Measurements from ENCODE around the gene PHYHIPL. TPM values are rescaled to one million over a fixed set of nuclear protein-coding genes. Genes with fewer than 3 reads are reported as not detected.

The PHYHIPL gene
- total RNA-seq, 2 experiments from 2014 or later = not detected

- H3K4me3 Mint-ChIP-seq = no peak overlapping the region
- DNase-seq = no peak
- H3K36me3 Mint-ChIP-seq = no peaks in the 10 kb centered on the region
- H3K4me1 Mint-ChIP-seq = no peaks in the 10 kb centered on the region
- no peaks in the 10 kb centered on the region for H3K9me3 Mint-ChIP-seq
- H3K27ac Mint-ChIP-seq = no peak overlapping the region
- no peaks in the 10 kb centered on the region for H3K27me3 Mint-ChIP-seq
These were observed 80.8 kb downstream of the PHYHIPL start for GRCh38 chr10:59257224-59257623.

DNA sequence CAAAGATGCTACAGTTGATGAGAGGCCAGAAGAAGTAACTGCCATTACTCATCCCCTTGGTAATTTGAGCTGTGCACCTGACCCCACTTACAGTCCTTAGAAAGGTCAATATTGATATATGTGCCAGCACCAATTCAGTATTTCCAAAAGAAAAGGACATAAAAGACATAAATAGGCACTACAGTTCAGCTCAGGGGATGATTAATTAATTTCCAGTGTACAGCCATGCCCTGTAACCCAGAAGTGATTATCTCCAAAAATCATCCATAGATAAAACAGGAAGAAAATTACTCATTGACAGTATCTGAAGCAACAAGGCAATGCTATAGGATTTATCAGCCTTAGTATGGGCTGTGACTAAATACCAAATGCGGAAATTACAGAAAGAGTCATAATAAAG is 82.4 kb downstream of the PHYHIPL start:
- DNase-seq = no peak
- H3K4me3 Mint-ChIP-seq = no peak overlapping the region
- no peaks in the 10 kb centered on the region for H3K36me3 Mint-ChIP-seq
- no peaks in the 10 kb centered on the region for H3K27me3 Mint-ChIP-seq
- H3K9me3 Mint-ChIP-seq = no peaks in the 10 kb centered on the region
- H3K27ac Mint-ChIP-seq = no peak overlapping the region
- H3K4me1 Mint-ChIP-seq = no peaks in the 10 kb centered on the region

DNA sequence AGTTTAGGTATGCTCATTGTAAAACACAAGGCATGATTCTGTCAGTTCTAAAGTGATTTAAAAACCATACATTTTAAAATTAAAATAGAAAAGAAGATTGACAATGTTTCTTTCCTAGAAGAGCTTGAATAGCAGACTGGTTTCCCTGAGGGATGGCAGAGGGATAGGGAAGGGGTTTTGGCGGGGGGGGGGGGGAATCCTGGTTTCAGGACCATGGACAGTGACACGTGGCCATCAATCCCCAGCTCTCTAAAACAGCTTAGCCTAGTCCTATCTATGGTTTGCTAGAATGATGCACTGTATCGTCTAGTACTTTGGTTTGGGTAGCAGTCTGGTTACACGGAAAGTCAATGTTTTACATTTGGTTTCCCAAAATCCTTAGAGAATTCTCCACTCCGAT is 88.7 kb downstream of the PHYHIPL start:
- Mint-ChIP-seq H3K4me3 (no peak overlapping the region), H3K9me3 (no peaks in the 10 kb centered on the region), H3K27ac (no peak overlapping the region)

DNA sequence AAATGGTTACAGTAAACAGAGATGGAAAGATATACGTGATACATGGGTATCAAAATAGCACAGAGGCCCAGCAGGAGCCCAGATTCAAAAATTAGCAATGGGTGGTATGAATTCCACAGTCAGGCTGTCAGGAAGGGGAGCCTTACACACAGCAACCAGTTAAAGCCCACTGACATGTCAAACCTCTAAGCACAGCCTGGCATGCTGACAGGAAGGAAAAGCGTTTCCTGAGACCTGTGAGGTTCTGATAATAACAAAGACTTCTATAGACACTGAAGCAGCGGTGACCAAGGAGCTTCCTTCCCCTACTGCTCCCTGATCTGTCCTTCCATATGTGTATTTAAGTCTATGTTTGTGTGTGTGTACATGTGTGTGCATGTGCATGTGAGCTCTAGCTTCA is 89.9 kb downstream of the PHYHIPL start:
- no peaks in the 10 kb centered on the region for H3K4me1 Mint-ChIP-seq
- H3K4me3 Mint-ChIP-seq = no peak overlapping the region
- H3K27ac Mint-ChIP-seq = no peak overlapping the region
- no peaks in the 10 kb centered on the region for H3K27me3 Mint-ChIP-seq
- DNase-seq = no peak
- H3K9me3 Mint-ChIP-seq = no peaks in the 10 kb centered on the region
- H3K36me3 Mint-ChIP-seq = no peaks in the 10 kb centered on the region

More for the DNA sequence above, 88.7 kb downstream of the PHYHIPL start:
- no peak for DNase-seq
- H3K27me3 Mint-ChIP-seq = no peaks in the 10 kb centered on the region
- H3K36me3 Mint-ChIP-seq = no peaks in the 10 kb centered on the region
- H3K4me1 Mint-ChIP-seq = no peaks in the 10 kb centered on the region

GRCh38 chr10:59268460-59268859 is 92.0 kb downstream of the PHYHIPL start:
- H3K4me3 Mint-ChIP-seq = no peak overlapping the region
- H3K9me3 Mint-ChIP-seq = no peaks in the 10 kb centered on the region
- no peaks in the 10 kb centered on the region for H3K27me3 Mint-ChIP-seq
- no peaks in the 10 kb centered on the region for H3K36me3 Mint-ChIP-seq
- H3K27ac Mint-ChIP-seq = no peak overlapping the region
- no peaks in the 10 kb centered on the region for H3K4me1 Mint-ChIP-seq
- DNase-seq = no peak

DNA sequence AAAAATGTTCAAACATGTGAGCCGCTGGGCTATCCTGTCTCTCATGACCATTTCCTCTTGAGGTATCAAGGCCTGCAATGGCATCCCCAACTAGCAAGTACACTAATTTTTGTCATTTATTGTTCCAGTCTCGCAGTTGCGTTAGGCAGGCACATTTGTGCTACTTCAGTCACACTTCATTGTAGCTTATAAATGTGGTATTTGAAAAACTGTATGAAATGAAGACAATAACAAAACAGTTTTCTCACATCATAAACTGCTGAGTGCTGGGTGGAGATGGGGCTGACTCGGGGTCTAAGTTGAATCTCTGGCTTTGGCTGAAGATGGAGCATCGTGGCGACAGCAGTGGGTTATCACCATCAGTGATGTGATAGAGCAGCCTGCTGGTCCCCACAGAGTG is 93.2 kb downstream of the PHYHIPL start:
- Mint-ChIP-seq H3K27me3 (no peaks in the 10 kb centered on the region), H3K27ac (no peak overlapping the region), H3K36me3 (no peaks in the 10 kb centered on the region), H3K9me3 (no peaks in the 10 kb centered on the region), H3K4me3 (no peak overlapping the region), H3K4me1 (no peaks in the 10 kb centered on the region)
- DNase-seq = no peak

DNA sequence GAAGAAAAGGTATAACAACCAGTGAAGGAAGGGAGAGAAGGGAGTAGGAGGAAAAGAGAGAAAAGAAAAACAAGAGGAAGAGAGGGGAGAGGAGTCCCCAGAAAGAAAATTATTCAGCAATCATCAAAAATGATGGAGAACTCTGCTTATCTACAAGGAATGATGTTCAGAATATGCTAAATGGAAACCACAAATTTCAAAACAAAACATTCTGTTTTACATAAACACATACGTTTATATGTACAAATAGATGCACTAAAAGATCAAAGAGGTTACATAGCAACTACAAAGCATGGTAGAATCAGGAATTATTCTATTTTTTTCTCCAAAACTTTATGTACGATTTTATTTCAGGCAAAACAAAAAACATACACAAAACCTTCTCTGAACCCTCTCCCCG is 94.0 kb downstream of the PHYHIPL start:
- H3K4me1 Mint-ChIP-seq = no peaks in the 10 kb centered on the region
- H3K36me3 Mint-ChIP-seq = no peaks in the 10 kb centered on the region
- no peaks in the 10 kb centered on the region for H3K27me3 Mint-ChIP-seq
- H3K4me3 Mint-ChIP-seq = no peak overlapping the region
- no peaks in the 10 kb centered on the region for H3K9me3 Mint-ChIP-seq
- no peak overlapping the region for H3K27ac Mint-ChIP-seq
- DNase-seq = no peak

DNA sequence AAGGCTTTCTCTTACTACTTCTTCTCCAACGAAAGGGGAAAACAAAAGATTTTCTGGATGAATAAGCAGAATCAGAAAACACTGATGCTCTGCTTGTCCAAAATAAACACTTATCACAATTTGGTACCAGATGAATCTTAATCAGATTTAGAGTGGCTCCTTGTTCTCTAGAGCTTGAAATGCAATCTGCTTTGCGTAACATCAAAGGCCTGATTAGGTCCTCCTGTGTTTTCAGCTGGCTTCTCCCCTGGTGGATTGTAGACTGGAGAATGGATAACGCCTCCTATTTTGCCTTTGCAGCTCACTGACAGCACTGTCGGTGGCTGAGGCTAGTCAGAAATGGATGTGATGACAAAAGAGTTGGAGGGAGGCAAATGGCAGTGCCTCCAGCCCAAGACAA is 94.7 kb downstream of the PHYHIPL start:
- Mint-ChIP-seq H3K9me3 (no peaks in the 10 kb centered on the region), H3K4me3 (no peak overlapping the region), H3K27ac (no peak overlapping the region), H3K36me3 (no peaks in the 10 kb centered on the region), H3K27me3 (no peaks in the 10 kb centered on the region), H3K4me1 (no peaks in the 10 kb centered on the region)
- DNase-seq = no peak

GRCh38 chr10:59272061-59272460 is 95.6 kb downstream of the PHYHIPL start:
- H3K36me3 Mint-ChIP-seq = no peaks in the 10 kb centered on the region
- DNase-seq = no peak
- no peaks in the 10 kb centered on the region for H3K4me1 Mint-ChIP-seq
- no peaks in the 10 kb centered on the region for H3K27me3 Mint-ChIP-seq
- H3K4me3 Mint-ChIP-seq = no peak overlapping the region
- no peak overlapping the region for H3K27ac Mint-ChIP-seq
- no peaks in the 10 kb centered on the region for H3K9me3 Mint-ChIP-seq

- H3K27me3 Mint-ChIP-seq = no peaks in the 10 kb centered on the region
- H3K4me1 Mint-ChIP-seq = no peaks in the 10 kb centered on the region
- H3K4me3 Mint-ChIP-seq = no peak overlapping the region
- no peak overlapping the region for H3K27ac Mint-ChIP-seq
- no peaks in the 10 kb centered on the region for H3K9me3 Mint-ChIP-seq
- no peaks in the 10 kb centered on the region for H3K36me3 Mint-ChIP-seq
- DNase-seq = no peak
These were observed 97.0 kb downstream of the PHYHIPL start for GRCh38 chr10:59273445-59273844.

- no peak overlapping the region for H3K27ac Mint-ChIP-seq
- H3K4me1 Mint-ChIP-seq = no peaks in the 10 kb centered on the region
- no peak overlapping the region for H3K4me3 Mint-ChIP-seq
- H3K27me3 Mint-ChIP-seq = no peaks in the 10 kb centered on the region
- H3K9me3 Mint-ChIP-seq = no peaks in the 10 kb centered on the region
- no peak for DNase-seq
- no peaks in the 10 kb centered on the region for H3K36me3 Mint-ChIP-seq
These were observed 99.7 kb downstream of the PHYHIPL start for GRCh38 chr10:59276133-59276532.

GRCh38 chr10:59276919-59277318 is 100.5 kb downstream of the PHYHIPL start:
- Mint-ChIP-seq H3K9me3 (no peaks in the 10 kb centered on the region), H3K4me1 (no peaks in the 10 kb centered on the region), H3K4me3 (no peak overlapping the region), H3K36me3 (no peaks in the 10 kb centered on the region), H3K27me3 (no peaks in the 10 kb centered on the region), H3K27ac (no peak overlapping the region)
- no peak for DNase-seq

- no peaks in the 10 kb centered on the region for H3K9me3 Mint-ChIP-seq
- H3K36me3 Mint-ChIP-seq = no peaks in the 10 kb centered on the region
- H3K27ac Mint-ChIP-seq = no peak overlapping the region
- no peak overlapping the region for H3K4me3 Mint-ChIP-seq
- H3K27me3 Mint-ChIP-seq = no peaks in the 10 kb centered on the region
- no peak for DNase-seq
- H3K4me1 Mint-ChIP-seq = no peaks in the 10 kb centered on the region
These were observed 103.0 kb downstream of the PHYHIPL start for GRCh38 chr10:59279476-59279875.

GRCh38 chr10:59279991-59280505 is 103.6 kb downstream of the PHYHIPL start:
- Mint-ChIP-seq H3K4me3 (no peak overlapping the region), H3K36me3 (no peaks in the 10 kb centered on the region), H3K9me3 (no peaks in the 10 kb centered on the region), H3K27me3 (no peaks in the 10 kb centered on the region), H3K4me1 (no peaks in the 10 kb centered on the region), H3K27ac (no peak overlapping the region)
- no peak for DNase-seq

DNA sequence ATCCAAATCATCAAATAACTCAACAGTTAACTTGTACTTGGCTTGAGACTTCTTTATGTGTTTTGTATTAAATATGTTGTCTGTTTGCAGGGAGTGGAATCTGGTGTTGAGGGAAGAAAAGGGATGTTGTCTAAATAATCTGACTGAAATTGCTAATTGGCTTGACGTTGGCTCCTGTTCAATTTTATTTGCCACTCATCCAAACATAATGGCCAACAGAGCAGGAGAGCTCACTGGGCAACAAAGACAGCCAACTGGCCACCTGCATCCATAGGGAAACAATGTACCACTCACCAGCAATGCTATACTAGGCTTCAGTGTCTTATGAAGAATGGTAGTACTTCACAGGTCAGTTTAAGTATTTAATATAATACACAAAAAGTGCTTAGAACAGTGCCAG is 105.4 kb downstream of the PHYHIPL start:
- H3K27me3 Mint-ChIP-seq = no peaks in the 10 kb centered on the region
- no peak overlapping the region for H3K27ac Mint-ChIP-seq
- H3K36me3 Mint-ChIP-seq = no peaks in the 10 kb centered on the region
- no peak for DNase-seq
- H3K4me3 Mint-ChIP-seq = no peak overlapping the region
- H3K9me3 Mint-ChIP-seq = no peaks in the 10 kb centered on the region
- H3K4me1 Mint-ChIP-seq = no peaks in the 10 kb centered on the region

DNA sequence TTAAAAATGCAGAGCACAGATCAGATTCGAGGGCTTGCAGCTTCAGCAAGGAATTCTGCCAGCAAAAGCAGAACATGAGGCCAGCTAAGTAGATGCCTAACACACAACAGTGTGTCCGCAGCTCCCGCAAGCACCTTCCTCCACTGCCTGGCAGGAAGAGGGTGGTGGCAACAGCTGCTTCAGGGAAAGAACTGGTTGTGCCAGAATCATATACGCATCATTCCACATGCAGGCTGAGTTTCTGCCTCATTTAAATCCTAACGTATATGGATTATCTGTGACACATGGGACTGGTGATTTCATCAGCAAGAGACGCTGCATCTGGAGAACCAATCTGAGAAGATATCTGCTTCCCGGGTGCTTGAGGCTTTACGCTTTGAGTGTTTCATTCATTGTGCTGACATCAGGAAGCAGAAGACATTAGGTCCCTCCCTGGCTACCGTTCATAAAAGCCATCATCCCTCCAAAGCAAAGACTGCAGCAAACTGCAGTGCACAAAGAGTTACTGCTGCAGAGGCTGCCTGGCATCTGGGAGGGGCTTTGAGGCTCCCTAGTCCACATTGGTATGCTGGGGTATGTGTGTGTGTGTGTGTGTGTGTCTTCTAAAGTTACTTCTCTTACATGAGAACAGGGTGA is 107.1 kb downstream of the PHYHIPL start:
- DNase-seq = no peak
- Mint-ChIP-seq H3K27ac (no peak overlapping the region), H3K4me3 (no peak overlapping the region)

More for the DNA sequence above, 107.1 kb downstream of the PHYHIPL start:
- Mint-ChIP-seq H3K9me3 (no peaks in the 10 kb centered on the region), H3K27me3 (no peaks in the 10 kb centered on the region), H3K4me1 (no peaks in the 10 kb centered on the region), H3K36me3 (no peaks in the 10 kb centered on the region)
